KMS-11 (cell line): ENCODE measurements around the gene PTMA.
A peak's percentile ranks its signal among the peaks of the same experiment; 100 is the strongest.
"Not testable (repeated sequence)": the region's sequence is repeated elsewhere in the genome, so short reads cannot be mapped to it uniquely, and the experiment has no call there.

ENCODE experiments used
- H2AFZ ChIP-seq: fragments of 200-600 bp; sonication (generic); 2 replicates; pipeline ENCODE4 v1.6.1; 2016; ENCODE audit warnings: antibody characterized with exemption, mixed run types, low read depth
- H3K27ac ChIP-seq: fragments of 200-600 bp; sonication (generic); 2 replicates; pipeline ENCODE4 v1.6.1; 2016; ENCODE audit warnings: mild to moderate bottlenecking, mixed run types
- H3K27me3 ChIP-seq: fragments of 200-600 bp; sonication (generic); 2 replicates; pipeline ENCODE4 v1.6.1; 2017; ENCODE audit warnings: mild to moderate bottlenecking, low read depth, mixed run types, moderate library complexity; ENCODE audit not compliant: insufficient read depth
- H3K36me3 ChIP-seq: fragments of 200-600 bp; sonication (generic); 2 replicates; pipeline ENCODE4 v1.6.1; 2017; ENCODE audit warnings: mild to moderate bottlenecking, mixed run types; ENCODE audit not compliant: insufficient read depth
- H3K4me1 ChIP-seq: fragments of 200-600 bp; sonication (generic); 2 replicates; pipeline ENCODE4 v1.6.1; 2016; ENCODE audit warnings: mild to moderate bottlenecking, low read depth, mixed run types; ENCODE audit not compliant: poor library complexity, severe bottlenecking
- H3K4me2 ChIP-seq: fragments of 200-600 bp; sonication (generic); 2 replicates; pipeline ENCODE4 v1.7.0; 2016; ENCODE audit warnings: mild to moderate bottlenecking, mixed run types
- H3K4me3 ChIP-seq: fragments of 200-600 bp; sonication (generic); IDR thresholded peaks from 2 replicates; pipeline ENCODE4 v1.6.1; 2017; ENCODE audit warnings: low read depth, low read length, mixed read lengths; ENCODE audit not compliant: insufficient read depth
- H3K79me2 ChIP-seq: fragments of 200-600 bp; sonication (generic); 2 replicates; pipeline ENCODE4 v1.6.1; 2016; ENCODE audit warnings: low read depth, mixed run types; ENCODE audit not compliant: insufficient read depth
- H3K9ac ChIP-seq: fragments of 200-600 bp; sonication (generic); 2 replicates; pipeline ENCODE4 v1.6.1; 2016; ENCODE audit warnings: mild to moderate bottlenecking, mixed run types
- H4K20me1 ChIP-seq: fragments of 200-600 bp; sonication (generic); 2 replicates; pipeline ENCODE4 v1.6.1; 2016; ENCODE audit warnings: mild to moderate bottlenecking, mixed run types; ENCODE audit not compliant: insufficient read depth
- CTCF ChIP-seq: fragments of 200-600 bp; sonication (generic); conservative IDR thresholded peaks from 2 replicates; pipeline ENCODE4 v1.6.1; 2017; ENCODE audit warnings: low read depth, mild to moderate bottlenecking, antibody characterized with exemption, low read length, moderate library complexity, mixed read lengths

Gene PTMA

GRCh38 chr2:231709981-231710798 is 1.9 kb downstream of the PTMA start:
- peaks cover 25% of the 10 kb centered on the region for H4K20me1 ChIP-seq
- peak overlapping the region; percentile 99 for H3K9ac ChIP-seq
- H3K27me3 ChIP-seq = no peaks in the 10 kb centered on the region
- H3K79me2 ChIP-seq = peaks cover 55% of the 10 kb centered on the region
- peak overlapping the region; percentile 99 for H3K4me2 ChIP-seq
- H3K4me3 ChIP-seq = peak overlapping the region; percentile 43
- peak; percentile 48 for TF ChIP-seq CTCF
- H3K36me3 ChIP-seq = peaks cover 22% of the 10 kb centered on the region; the same call in 1 of the 2 replicates
- peaks cover 38% of the 10 kb centered on the region for H3K4me1 ChIP-seq
- no peak overlapping the region for H2AFZ ChIP-seq
- peak overlapping the region; percentile 100 for H3K27ac ChIP-seq

DNA sequence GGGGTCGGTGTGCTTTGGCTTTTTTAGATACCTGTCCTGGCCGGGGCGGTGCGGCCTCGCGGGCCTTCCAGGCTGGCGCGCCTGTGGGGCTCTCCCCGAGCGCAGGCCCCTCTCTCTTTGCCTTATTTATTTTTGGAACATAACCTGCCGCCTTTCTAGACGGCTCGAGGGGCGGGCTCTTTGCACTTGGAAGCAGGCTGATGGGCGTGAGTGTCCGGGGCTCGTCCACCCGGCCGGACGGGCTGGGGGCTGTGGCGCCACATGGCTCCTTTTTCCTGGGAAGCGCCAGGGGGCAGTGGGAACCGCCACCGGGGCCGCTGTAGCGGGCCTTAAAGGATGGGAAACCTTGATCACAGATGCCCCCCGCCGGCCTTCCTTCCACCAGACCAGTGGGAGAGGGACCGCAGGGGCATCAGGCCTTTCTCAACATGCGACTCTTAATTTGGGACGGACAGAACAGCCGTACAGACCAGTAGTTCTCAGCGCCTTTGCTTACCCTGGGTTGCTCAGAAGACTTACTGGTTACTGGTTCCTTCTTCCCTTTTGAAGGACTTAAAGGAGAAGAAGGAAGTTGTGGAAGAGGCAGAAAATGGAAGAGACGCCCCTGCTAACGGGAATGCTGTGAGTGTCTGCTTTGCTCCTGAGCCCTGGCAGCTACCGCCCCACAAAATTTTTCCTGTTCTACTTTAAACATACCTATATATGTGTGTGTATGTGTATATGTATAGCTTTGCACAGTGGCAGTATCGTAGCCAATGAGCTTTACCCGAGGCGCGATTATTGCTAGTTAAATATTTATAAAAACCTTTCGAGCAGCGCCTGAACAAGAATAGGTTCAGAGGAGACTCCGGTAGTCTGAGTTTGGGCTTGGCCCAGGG is 2.7 kb downstream of the PTMA start:
- peaks cover 25% of the 10 kb centered on the region for H4K20me1 ChIP-seq
- peaks cover 22% of the 10 kb centered on the region; the same call in 1 of the 2 replicates for H3K36me3 ChIP-seq
- peak overlapping the region; percentile 99 for H3K4me2 ChIP-seq
- H3K9ac ChIP-seq = peak overlapping the region; percentile 99
- peaks cover 46% of the 10 kb centered on the region for H3K79me2 ChIP-seq
- H3K4me1 ChIP-seq = peaks cover 30% of the 10 kb centered on the region
- H3K27me3 ChIP-seq = no peaks in the 10 kb centered on the region
- no peak overlapping the region for H2AFZ ChIP-seq
- H3K27ac ChIP-seq = peak overlapping the region; percentile 100
- H3K4me3 ChIP-seq = peak overlapping the region; percentile 65
- no peak; the same call in 1 of the 2 replicates for TF ChIP-seq CTCF

DNA sequence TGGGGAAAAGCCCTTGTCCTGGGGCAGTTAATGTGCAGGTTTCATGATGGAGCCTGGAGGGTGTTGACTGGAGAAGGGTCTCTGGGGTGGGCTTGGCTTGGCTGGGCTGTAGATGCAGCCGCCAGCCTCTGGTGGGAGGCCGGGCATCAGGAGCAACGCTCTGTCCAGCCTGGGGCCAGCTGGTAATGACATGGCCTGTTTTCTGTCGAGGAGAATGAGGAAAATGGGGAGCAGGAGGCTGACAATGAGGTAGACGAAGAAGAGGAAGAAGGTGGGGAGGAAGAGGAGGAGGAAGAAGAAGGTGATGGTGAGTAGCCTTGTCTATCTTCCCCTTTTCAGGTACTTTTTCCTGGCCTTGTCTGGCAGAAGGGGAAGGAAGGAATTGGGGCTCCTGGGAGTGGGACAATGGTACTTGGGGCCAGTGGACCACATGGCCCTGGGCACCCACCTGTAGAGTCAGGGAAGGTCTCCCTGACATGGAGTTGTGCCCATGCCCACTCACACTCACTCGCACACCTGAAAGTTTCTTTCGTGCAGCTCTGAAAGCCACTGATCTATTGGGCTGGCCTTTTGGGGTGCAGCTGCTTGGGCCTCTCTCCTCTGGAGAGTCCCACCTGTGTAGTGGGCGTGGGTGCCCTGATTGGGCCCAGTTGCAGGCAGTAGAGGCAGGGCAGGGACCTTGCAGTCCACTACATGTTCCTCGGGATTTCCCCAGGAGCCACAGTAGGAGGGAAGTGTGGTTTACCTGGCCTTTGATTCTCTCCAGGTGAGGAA is 3.5 kb downstream of the PTMA start:
- Histone ChIP-seq H3K36me3 (peaks cover 22% of the 10 kb centered on the region; the same call in 1 of the 2 replicates), H3K9ac (peak overlapping the region; percentile 99), H3K4me1 (peaks cover 30% of the 10 kb centered on the region), H3K79me2 (peaks cover 43% of the 10 kb centered on the region), H3K27me3 (no peaks in the 10 kb centered on the region), H3K4me2 (peak overlapping the region; percentile 99), H3K27ac (peak overlapping the region; percentile 100), H2AFZ (no peak overlapping the region), H4K20me1 (peaks cover 25% of the 10 kb centered on the region), H3K4me3 (peak overlapping the region; percentile 65)
- no peak for TF ChIP-seq CTCF

- peaks cover 25% of the 10 kb centered on the region for H4K20me1 ChIP-seq
- not testable (repeated sequence) for H2AFZ ChIP-seq, H3K4me3 ChIP-seq, H3K27me3 ChIP-seq
- peak overlapping the region; percentile 100 for H3K27ac ChIP-seq
- H3K4me2 ChIP-seq = peak overlapping the region; percentile 99
- H3K79me2 ChIP-seq = peaks cover 43% of the 10 kb centered on the region
- H3K9ac ChIP-seq = peak overlapping the region; percentile 99; the same call in 1 of the 2 replicates
- peaks cover 22% of the 10 kb centered on the region; the same call in 1 of the 2 replicates for H3K36me3 ChIP-seq
- peaks cover 30% of the 10 kb centered on the region for H3K4me1 ChIP-seq
These were observed 4.2 kb downstream of the PTMA start for GRCh38 chr2:231712451-231713021.

DNA sequence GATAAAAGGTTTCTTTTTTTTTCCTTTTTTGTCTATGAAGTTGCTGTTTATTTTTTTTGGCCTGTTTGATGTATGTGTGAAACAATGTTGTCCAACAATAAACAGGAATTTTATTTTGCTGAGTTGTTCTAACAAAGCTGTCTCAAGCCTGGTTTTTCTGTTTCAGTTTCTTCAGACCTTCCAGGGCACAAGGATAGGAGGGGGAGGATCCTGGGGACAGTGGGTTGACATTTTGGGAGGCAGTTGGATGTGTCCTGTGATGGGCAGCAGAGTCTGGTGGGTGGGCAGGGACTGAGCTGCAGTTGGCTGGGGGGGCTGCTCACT is 5.0 kb downstream of the PTMA start:
- H4K20me1 ChIP-seq = peaks cover 25% of the 10 kb centered on the region
- peaks cover 42% of the 10 kb centered on the region for H3K79me2 ChIP-seq
- H3K36me3 ChIP-seq = peaks cover 22% of the 10 kb centered on the region; the same call in 1 of the 2 replicates
- not testable (repeated sequence) for H3K4me3 ChIP-seq, H2AFZ ChIP-seq, H3K27me3 ChIP-seq
- H3K9ac ChIP-seq = peak overlapping the region; percentile 99; the same call in 1 of the 2 replicates
- peaks cover 30% of the 10 kb centered on the region for H3K4me1 ChIP-seq
- peak overlapping the region; percentile 100 for H3K27ac ChIP-seq
- H3K4me2 ChIP-seq = peak overlapping the region; percentile 27; the same call in 1 of the 2 replicates
